GM23248 (cell line): ENCODE data around the gene RTN3. TPM values are rescaled to one million over a fixed set of nuclear protein-coding genes. Genes with fewer than 3 reads are reported as not detected.

Source experiments
- DNase-seq: peaks from one replicate; pipeline ENCODE4 v3.0.0-alpha.2; 2015
- H2AFZ ChIP-seq: fragments of 200-600 bp; sonication (generic); 2 replicates; pipeline ENCODE4 v1.6.1; 2016; ENCODE audit warnings: antibody characterized with exemption
- H3F3A ChIP-seq: fragments of 200-600 bp; sonication (generic); 2 replicates; pipeline ENCODE4 v1.6.1; 2016; ENCODE audit warnings: mild to moderate bottlenecking, antibody characterized with exemption, mixed run types; ENCODE audit not compliant: insufficient read depth
- H3K27ac ChIP-seq: fragments of 200-600 bp; sonication (generic); 2 replicates; pipeline ENCODE4 v1.5.1; 2016; ENCODE audit warnings: mild to moderate bottlenecking
- H3K27me3 ChIP-seq: fragments of 200-600 bp; sonication (generic); replicated peaks from 2 replicates; pipeline ENCODE4 v1.6.1; 2016; ENCODE audit warnings: mild to moderate bottlenecking; ENCODE audit not compliant: insufficient read depth
- H3K36me3 ChIP-seq: fragments of 200-600 bp; sonication (generic); 2 replicates; pipeline ENCODE4 v1.6.1; 2016; ENCODE audit warnings: low read depth, mild to moderate bottlenecking
- H3K4me1 ChIP-seq: fragments of 200-600 bp; sonication (generic); 2 replicates; pipeline ENCODE4 v1.6.1; 2016; ENCODE audit warnings: mild to moderate bottlenecking; ENCODE audit not compliant: insufficient read depth
- H3K4me2 ChIP-seq: fragments of 200-600 bp; sonication (generic); one replicate; pipeline ENCODE4 v1.6.1; 2016; ENCODE audit warnings: mild to moderate bottlenecking; ENCODE audit not compliant: unreplicated experiment
- H3K4me3 ChIP-seq: fragments of 200-600 bp; sonication (generic); 2 replicates; pipeline ENCODE4 v1.5.1; 2016; ENCODE audit warnings: mild to moderate bottlenecking
- H3K79me2 ChIP-seq: fragments of 200-600 bp; sonication (generic); 2 replicates; pipeline ENCODE4 v1.6.1; 2016; ENCODE audit warnings: mild to moderate bottlenecking; ENCODE audit not compliant: insufficient read depth
- H3K9ac ChIP-seq: fragments of 200-600 bp; sonication (generic); 2 replicates; pipeline ENCODE4 v1.6.1; 2016; ENCODE audit warnings: mild to moderate bottlenecking
- H3K9me2 ChIP-seq: fragments of 200-600 bp; sonication (generic); 2 replicates; pipeline ENCODE4 v1.6.1; 2016; ENCODE audit warnings: mixed run types, mild to moderate bottlenecking, moderate library complexity; ENCODE audit not compliant: insufficient read depth
- H3K9me3 ChIP-seq: fragments of 200-600 bp; sonication (generic); one replicate; pipeline ENCODE4 v1.6.1; 2017; ENCODE audit warnings: low read depth
- H4K20me1 ChIP-seq: fragments of 200-600 bp; sonication (generic); 2 replicates; pipeline ENCODE4 v1.6.0; 2016; ENCODE audit not compliant: insufficient read depth
- EZH2 ChIP-seq: fragments of 200-600 bp; sonication (generic); IDR thresholded peaks from 2 replicates; pipeline ENCODE4 v1.6.1; 2018; ENCODE audit warnings: antibody characterized with exemption, mild to moderate bottlenecking; ENCODE audit not compliant: insufficient read depth, poor library complexity, severe bottlenecking
- EZH2phosphoT487 ChIP-seq: fragments of 200-600 bp; sonication (generic); IDR thresholded peaks from 2 replicates; pipeline ENCODE4 v1.6.1; 2018; ENCODE audit warnings: antibody characterized with exemption, moderate library complexity, mild to moderate bottlenecking, low read depth; ENCODE audit not compliant: insufficient read depth
- WGBS, 2 experiments: methylation state at CpG; one replicate each; pipeline ENCODE4 v1.1.6; 2015 to 2017; ENCODE audit warnings: low lambda C conversion rate in 2 of 2, low coverage in 1 of 2; ENCODE audit errors: missing lambda C conversion rate in 2 of 2; 5-methylcytosine and 5-hydroxymethylcytosine counted together
- in situ Hi-C: fragments of 300-500 bp; cut with MboI; formaldehyde crosslinking; loops from 2 replicates; pipeline ENCODE4 v1.15.0; 2020
- polyA plus RNA-seq: library from polyadenylated mRNA; unstranded; fragments of >200 nt; fragmentation: Nextera tagmentation; extraction: Ambion mirVana; gene quantifications from 2 replicates; pipeline ENCODE4 v1.2.1, GENCODE V29; 2016
- total RNA-seq: library from RNA; depleted of rRNA; stranded (reverse); fragments of >200 nt; shearing (Covaris generic); gene quantifications from 2 replicates; pipeline ENCODE4 v1.2.3, GENCODE V29; 2014

Gene RTN3
- total and polyA plus RNA-seq, 2 experiments from 2014 or later: 113 to 123 TPM

DNA sequence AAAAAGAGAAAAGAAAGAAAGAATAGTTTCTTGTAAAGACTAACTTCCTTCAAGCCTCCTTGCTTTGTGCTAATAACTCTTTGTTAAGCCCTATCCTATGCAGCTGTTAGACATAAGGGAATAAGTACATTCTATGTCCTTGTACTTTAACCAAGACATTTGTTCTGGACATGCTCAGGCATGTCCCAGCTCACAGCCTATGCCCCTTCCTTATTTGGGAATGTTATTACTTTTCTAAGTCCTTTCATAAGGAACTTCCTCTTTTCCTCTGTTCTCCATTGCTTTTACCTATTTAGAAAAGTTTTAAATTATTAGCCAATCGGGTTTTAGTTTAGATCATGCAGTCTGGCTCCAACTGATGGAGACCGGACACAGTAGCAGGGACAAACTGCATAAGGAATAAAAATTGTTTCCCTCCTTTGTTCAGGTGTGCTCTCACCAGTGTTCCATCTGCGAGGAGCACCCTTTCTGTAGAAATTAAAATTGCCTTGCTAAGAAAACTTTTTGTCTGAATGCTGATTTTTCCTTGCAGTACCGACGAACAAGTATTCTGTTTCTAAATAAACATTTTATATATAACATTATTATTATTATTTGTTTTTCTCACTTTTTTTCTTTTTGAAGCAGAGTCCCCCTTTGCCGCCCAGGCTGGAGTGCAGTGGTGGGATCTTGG, 110.3 kb downstream of the RTN3 start:
- no peaks in the 10 kb centered on the region for H3K4me1 ChIP-seq
- H3K27ac ChIP-seq: no peak overlapping the region
- no peaks in the 10 kb centered on the region for H3K79me2 ChIP-seq
- H3K4me2 ChIP-seq: no peak overlapping the region
- H3K36me3 ChIP-seq: no peaks in the 10 kb centered on the region
- no peaks in the 10 kb centered on the region for H4K20me1 ChIP-seq
- TF ChIP-seq EZH2phosphoT487 (no peak), EZH2 (no peak)
- in situ Hi-C loops: no loop called here
- WGBS, 2 experiments: 89 to 91% methylated on average over 6 of the region's 6 CpGs
- no peak overlapping the region for H3K4me3 ChIP-seq
- H3K9me3 ChIP-seq: no peaks in the 10 kb centered on the region
- H2AFZ ChIP-seq: no peak overlapping the region
- no peaks in the 10 kb centered on the region for H3K9me2 ChIP-seq
- H3F3A ChIP-seq: no peaks in the 10 kb centered on the region
- H3K9ac ChIP-seq: no peak overlapping the region
- DNase-seq: no peak
- no peaks in the 10 kb centered on the region for H3K27me3 ChIP-seq

DNA sequence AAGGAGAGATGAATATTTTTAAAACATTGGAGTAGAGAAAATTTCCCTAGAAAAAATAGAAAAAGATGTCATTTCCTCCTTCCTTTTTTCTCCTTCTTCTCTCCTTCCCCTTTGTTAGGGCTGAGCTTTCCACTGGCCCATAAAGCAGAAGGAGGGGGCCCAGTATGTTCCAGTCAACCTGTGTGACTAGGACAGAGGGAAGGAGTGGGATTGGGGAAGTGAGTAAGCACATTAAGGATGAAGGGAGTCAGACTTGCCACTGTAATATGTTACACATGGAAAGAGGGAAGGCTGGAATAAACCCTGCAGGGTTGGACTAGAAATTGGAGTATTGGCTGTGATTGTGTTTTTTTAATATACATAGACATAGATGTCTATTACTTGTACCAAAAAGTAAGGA, 111.9 kb downstream of the RTN3 start:
- H3K4me3 ChIP-seq: no peak overlapping the region
- H3K27me3 ChIP-seq: no peaks in the 10 kb centered on the region
- no peaks in the 10 kb centered on the region for H3K36me3 ChIP-seq
- H3K79me2 ChIP-seq: no peaks in the 10 kb centered on the region
- in situ Hi-C loops: no loop called here
- H3K9ac ChIP-seq: no peak overlapping the region
- no peak overlapping the region for H3K27ac ChIP-seq
- H4K20me1 ChIP-seq: no peaks in the 10 kb centered on the region
- no peak overlapping the region for H3K4me2 ChIP-seq
- no peak for DNase-seq
- no peak overlapping the region for H2AFZ ChIP-seq
- no peaks in the 10 kb centered on the region for H3K9me3 ChIP-seq
- no peaks in the 10 kb centered on the region for H3F3A ChIP-seq
- no peaks in the 10 kb centered on the region for H3K4me1 ChIP-seq
- TF ChIP-seq EZH2 (no peak), EZH2phosphoT487 (no peak)
- no peaks in the 10 kb centered on the region for H3K9me2 ChIP-seq

DNA sequence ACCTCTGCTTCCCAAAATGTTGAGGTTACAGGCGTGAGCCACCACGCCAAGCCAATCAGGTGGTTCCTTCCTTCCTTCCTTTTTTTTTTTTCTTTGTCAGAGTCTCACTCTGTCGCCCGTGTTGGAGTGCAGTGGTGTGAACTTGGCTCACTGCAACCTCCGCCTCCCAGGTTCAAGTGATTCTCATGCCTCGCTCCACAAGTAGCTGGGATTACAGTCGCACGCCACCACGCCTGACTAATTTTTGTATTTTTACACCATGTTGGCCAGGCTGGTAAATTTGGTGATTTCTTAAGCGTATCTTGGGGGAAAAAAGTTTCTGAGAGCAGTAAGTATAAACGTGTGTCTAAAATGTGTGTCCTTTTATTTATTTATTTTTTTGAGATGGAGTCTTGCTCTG, 113.8 kb downstream of the RTN3 start:
- Histone ChIP-seq H3K27me3 (no peaks in the 10 kb centered on the region), H4K20me1 (no peaks in the 10 kb centered on the region), H3K9me2 (no peaks in the 10 kb centered on the region), H3K4me2 (no peak overlapping the region), H3K4me3 (no peak overlapping the region), H3K36me3 (no peaks in the 10 kb centered on the region), H3K27ac (no peak overlapping the region), H3F3A (no peaks in the 10 kb centered on the region), H3K9ac (no peak overlapping the region), H3K4me1 (no peaks in the 10 kb centered on the region), H3K79me2 (no peaks in the 10 kb centered on the region), H2AFZ (no peak overlapping the region), H3K9me3 (no peaks in the 10 kb centered on the region)
- 90 to 92% methylated on average over 10 to 11 of the region's 11 CpGs for WGBS, 2 experiments
- DNase-seq: no peak
- in situ Hi-C loops: no loop called here
- no peak for TF ChIP-seq EZH2
- no peak for TF ChIP-seq EZH2phosphoT487

DNA sequence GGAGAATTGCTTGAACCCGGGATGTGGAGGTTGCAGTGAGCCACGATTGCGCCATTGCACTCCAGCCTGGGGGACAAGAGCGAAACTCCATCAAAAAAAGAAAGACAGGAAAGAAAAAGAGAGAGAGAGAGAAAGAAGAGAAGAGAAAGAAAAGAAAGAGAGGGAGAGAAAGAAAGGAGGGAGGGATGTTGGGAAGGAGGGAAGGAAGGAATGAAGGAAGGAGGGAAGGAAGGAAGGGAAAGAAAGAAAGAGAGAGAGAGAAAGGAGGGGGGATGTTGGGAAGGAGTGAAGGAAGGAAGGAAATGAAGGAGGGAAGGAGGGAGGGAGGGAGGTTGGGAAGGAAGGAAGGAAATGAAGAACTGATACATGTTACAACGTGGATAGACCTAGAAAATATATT, 119.6 kb downstream of the RTN3 start:
- no peak overlapping the region for H2AFZ ChIP-seq
- no peaks in the 10 kb centered on the region for H3K27me3 ChIP-seq
- 84 to 91% methylated on average over 5 of the region's 5 CpGs for WGBS, 2 experiments
- no peak overlapping the region for H3K27ac ChIP-seq
- no peaks in the 10 kb centered on the region for H3F3A ChIP-seq
- no peaks in the 10 kb centered on the region for H3K9me2 ChIP-seq
- in situ Hi-C loops: no loop called here
- H3K9me3 ChIP-seq: no peaks in the 10 kb centered on the region
- no peak for DNase-seq
- no peaks in the 10 kb centered on the region for H4K20me1 ChIP-seq
- H3K4me3 ChIP-seq: no peak overlapping the region
- peaks cover 4% of the 10 kb centered on the region; the same call in 1 of the 2 replicates for H3K4me1 ChIP-seq
- no peak overlapping the region for H3K4me2 ChIP-seq
- H3K36me3 ChIP-seq: no peaks in the 10 kb centered on the region
- TF ChIP-seq EZH2 (no peak), EZH2phosphoT487 (no peak)
- H3K9ac ChIP-seq: no peak overlapping the region
- H3K79me2 ChIP-seq: no peaks in the 10 kb centered on the region
